Measurements from ENCODE around the gene NEK5.

Gene NEK5

GRCh38 chr13:51988988-51989618, 139.8 kb downstream of the NEK5 start:
- no peak for DNase-seq (ENCODE audit: low read depth, low spot score)

Measured in ELF-1 (cell line).